ENCODE data around the gene DCAF4.

DNA sequence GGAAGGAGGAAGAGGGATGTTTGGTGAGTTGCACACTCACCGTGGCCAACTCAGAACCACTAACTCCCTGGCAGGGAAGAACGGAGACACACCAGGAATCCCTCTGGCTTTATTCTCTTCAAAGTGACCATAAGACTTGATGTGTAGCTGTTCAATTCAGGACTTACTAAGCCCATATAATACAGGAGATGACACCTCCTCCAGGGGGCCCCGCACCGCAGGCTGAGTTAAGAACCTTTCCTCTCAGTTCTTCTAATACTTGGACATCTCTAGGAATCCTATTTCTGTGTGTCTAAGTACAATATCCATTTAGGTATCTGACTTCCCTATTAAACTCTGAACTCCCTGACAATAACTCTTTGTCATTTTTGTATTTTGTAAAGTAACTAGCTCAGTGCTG lies 49.5 kb downstream of the DCAF4 start:
- TF ChIP-seq POLR2A (IDR thresholded peaks at IDR 0.05), result no peak
- TF ChIP-seq, protein P1, sequence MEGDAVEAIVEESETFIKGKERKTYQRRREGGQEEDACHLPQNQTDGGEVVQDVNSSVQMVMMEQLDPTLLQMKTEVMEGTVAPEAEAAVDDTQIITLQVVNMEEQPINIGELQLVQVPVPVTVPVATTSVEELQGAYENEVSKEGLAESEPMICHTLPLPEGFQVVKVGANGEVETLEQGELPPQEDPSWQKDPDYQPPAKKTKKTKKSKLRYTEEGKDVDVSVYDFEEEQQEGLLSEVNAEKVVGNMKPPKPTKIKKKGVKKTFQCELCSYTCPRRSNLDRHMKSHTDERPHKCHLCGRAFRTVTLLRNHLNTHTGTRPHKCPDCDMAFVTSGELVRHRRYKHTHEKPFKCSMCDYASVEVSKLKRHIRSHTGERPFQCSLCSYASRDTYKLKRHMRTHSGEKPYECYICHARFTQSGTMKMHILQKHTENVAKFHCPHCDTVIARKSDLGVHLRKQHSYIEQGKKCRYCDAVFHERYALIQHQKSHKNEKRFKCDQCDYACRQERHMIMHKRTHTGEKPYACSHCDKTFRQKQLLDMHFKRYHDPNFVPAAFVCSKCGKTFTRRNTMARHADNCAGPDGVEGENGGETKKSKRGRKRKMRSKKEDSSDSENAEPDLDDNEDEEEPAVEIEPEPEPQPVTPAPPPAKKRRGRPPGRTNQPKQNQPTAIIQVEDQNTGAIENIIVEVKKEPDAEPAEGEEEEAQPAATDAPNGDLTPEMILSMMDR (IDR thresholded peaks at IDR 0.05), result no peak

Measured in testis (tissue), 2 donors.